Measurements from ENCODE around the gene TMSB10. TPM values are rescaled to one million over a fixed set of nuclear protein-coding genes. Genes with fewer than 3 reads are reported as not detected.
A peak's percentile ranks its signal among the peaks of the same experiment; 100 is the strongest.

The TMSB10 gene
- total and polyA plus RNA-seq, 9 donors = 1,195 to 3,326 (median 1,572) TPM

DNA sequence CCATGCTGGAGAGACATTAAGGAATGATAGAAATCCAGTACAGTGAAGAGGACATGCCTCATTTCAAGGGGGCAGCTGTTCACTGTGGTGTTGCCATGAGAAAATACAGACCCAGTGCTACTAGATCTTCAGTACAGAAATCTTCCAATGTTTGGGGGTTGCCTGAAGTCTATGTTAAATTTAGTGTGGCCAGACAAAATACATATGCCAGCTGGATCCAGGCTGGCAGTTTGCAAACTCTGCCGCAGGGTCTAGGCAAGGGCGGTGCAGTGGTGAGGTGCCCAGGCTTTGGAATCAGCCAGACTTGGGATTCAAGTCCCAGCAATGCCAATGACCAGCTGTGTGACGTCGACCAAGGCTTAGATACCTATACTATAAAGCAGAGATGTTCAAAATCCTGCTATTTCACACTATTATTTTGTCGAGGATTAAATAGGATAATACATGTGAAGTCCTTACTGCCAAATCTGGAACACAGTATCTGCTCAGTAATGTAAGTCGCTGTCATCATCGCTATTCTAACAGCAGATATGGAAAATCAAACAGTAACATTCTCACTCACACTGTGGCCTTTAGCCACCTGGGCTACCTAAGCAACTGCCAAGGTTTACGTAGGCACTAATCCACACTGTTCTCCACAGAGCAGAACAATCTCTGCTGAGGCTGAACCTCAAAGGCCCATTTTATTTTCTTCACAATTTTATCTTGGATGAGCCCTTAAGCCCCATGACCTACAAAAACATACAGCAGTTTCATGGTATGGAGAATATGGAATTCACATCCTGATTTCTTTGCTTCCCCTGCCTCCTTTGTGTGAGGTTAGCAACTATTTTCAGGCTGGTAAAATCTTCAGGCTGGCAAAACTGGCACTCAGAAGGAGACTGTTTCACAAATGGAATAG is 5.9 kb upstream of the TMSB10 start:
- DNase-seq = peak; percentile 70
- Histone ChIP-seq H3K4me1 (ENCODE audit: control insufficient read depth, insufficient read depth, low read length) (peaks cover 32% of the 10 kb centered on the region), H3K4me3 (ENCODE audit: low read length) (no peak overlapping the region), H3K27ac (ENCODE audit: low read length) (peak overlapping the region; percentile 91), H3K27me3 (ENCODE audit: control insufficient read depth, insufficient read depth, low read length) (no peaks in the 10 kb centered on the region), H3K36me3 (ENCODE audit: control insufficient read depth, insufficient read depth, low read length) (no peaks in the 10 kb centered on the region), H3K9me3 (replicated peaks; ENCODE audit: control insufficient read depth, low read depth, low read length) (no peaks in the 10 kb centered on the region)
- WGBS (ENCODE audit: insufficient coverage) = 77% methylated on average over 5 of the region's 8 CpGs

DNA sequence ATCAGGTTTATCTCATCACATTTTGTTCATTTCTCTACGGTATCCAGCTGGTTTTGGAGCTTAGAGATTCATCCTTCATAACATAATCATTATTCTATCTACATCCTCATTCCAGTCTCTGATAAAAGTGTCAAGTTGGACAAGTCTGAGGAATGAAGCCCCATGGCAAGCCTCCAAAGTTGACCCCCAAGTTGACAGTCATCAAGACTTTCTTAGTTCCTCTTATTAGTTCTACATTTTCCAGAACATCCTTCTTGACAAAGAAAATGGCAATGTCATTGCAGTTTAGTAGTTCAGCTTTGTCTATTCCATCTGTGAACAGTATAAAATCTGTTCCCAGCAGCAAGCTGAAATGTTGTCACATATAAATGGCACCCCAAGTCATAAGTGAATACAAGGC is 4.5 kb upstream of the TMSB10 start:
- WGBS (ENCODE audit: insufficient coverage) = no CpG with 5 or more reads among the region's 1 CpG
- H3K27me3 ChIP-seq (ENCODE audit: control insufficient read depth, insufficient read depth, low read length) = no peaks in the 10 kb centered on the region
- H3K4me1 ChIP-seq (ENCODE audit: control insufficient read depth, insufficient read depth, low read length) = peaks cover 25% of the 10 kb centered on the region
- H3K27ac ChIP-seq (ENCODE audit: low read length) = no peak overlapping the region
- H3K4me3 ChIP-seq (ENCODE audit: low read length) = no peak overlapping the region
- no peak for DNase-seq
- H3K36me3 ChIP-seq (ENCODE audit: control insufficient read depth, insufficient read depth, low read length) = no peaks in the 10 kb centered on the region
- H3K9me3 ChIP-seq (replicated peaks; ENCODE audit: control insufficient read depth, low read depth, low read length) = no peaks in the 10 kb centered on the region

DNA sequence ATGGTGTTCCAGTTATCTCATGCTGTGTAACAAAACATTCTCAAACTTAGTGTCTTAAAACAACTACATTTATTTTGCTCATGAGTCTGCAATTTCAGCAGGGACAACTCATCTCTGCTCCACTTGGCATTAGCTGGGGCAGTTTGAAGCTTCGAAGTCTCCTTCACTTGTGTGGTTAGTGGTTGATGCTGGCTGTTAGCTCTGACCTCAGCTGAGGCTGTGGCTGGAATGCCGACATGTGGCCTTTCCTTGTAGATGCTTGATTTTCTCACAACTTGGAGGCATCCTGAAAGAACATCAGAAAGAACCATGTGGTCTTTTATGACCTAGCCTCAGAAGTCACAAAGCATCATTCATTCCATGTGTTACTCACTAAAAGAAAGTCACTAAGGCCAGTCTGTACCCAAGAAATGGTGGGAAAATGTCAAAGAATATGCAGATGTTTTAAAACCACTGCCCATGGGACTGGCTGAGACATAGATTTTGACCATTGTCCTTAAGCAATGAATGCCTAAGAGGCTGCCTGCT is 3.8 kb upstream of the TMSB10 start:
- no peaks in the 10 kb centered on the region for H3K27me3 ChIP-seq (ENCODE audit: control insufficient read depth, insufficient read depth, low read length)
- H3K4me3 ChIP-seq (ENCODE audit: low read length) = no peak overlapping the region
- H3K36me3 ChIP-seq (ENCODE audit: control insufficient read depth, insufficient read depth, low read length) = no peaks in the 10 kb centered on the region
- no peak overlapping the region for H3K27ac ChIP-seq (ENCODE audit: low read length)
- peaks cover 25% of the 10 kb centered on the region for H3K4me1 ChIP-seq (ENCODE audit: control insufficient read depth, insufficient read depth, low read length)
- DNase-seq = no peak
- no peaks in the 10 kb centered on the region for H3K9me3 ChIP-seq (replicated peaks; ENCODE audit: control insufficient read depth, low read depth, low read length)
- 90% methylated on average over 2 of the region's 2 CpGs for WGBS (ENCODE audit: insufficient coverage)

DNA sequence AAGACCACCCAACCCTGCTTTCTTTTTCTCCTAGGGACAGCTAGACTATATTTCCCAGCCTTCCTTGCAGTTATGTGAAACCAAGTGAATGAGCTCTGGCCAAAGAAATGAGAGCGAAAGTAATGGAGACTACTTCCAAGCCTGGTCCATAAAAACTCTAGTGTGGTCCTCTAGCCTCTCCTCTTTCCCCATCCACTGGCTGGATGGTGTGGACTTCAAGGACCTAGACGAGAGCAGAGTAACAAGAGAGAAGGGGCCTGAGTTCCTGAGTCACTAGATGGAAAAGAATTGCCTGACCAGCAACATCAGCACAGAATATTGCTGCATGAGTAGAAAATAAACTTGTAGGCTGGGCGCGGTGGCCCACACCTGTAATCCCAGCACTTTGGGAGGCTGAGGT is 2.9 kb upstream of the TMSB10 start:
- DNase-seq = no peak
- H3K27me3 ChIP-seq (ENCODE audit: control insufficient read depth, insufficient read depth, low read length) = no peaks in the 10 kb centered on the region
- peaks cover 30% of the 10 kb centered on the region for H3K4me1 ChIP-seq (ENCODE audit: control insufficient read depth, insufficient read depth, low read length)
- H3K36me3 ChIP-seq (ENCODE audit: control insufficient read depth, insufficient read depth, low read length) = no peaks in the 10 kb centered on the region
- WGBS (ENCODE audit: insufficient coverage) = no CpG with 5 or more reads among the region's 4 CpGs
- H3K4me3 ChIP-seq (ENCODE audit: low read length) = no peak overlapping the region
- no peaks in the 10 kb centered on the region for H3K9me3 ChIP-seq (replicated peaks; ENCODE audit: control insufficient read depth, low read depth, low read length)
- H3K27ac ChIP-seq (ENCODE audit: low read length) = no peak overlapping the region

DNA sequence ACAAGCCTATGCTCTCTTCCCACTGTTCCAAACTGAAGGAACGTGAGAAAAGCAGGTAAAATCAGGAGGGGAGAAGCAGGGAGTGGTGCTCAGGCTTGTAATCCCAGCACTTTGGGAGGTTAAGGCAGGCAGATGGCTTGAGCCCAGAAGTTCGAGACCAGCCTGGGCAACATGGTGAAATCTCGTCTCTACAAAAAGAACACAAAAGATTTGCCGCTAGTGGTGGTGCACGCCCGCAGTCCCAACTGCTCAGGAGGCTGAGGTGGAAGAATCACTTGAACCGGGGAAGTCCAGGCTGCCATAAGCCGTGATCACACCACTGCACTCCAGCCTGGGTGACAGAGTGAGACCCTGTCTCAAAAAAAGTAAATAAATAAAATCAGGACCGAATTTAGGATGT is 1.3 kb upstream of the TMSB10 start:
- Histone ChIP-seq H3K36me3 (ENCODE audit: control insufficient read depth, insufficient read depth, low read length) (peaks cover 2% of the 10 kb centered on the region), H3K4me1 (ENCODE audit: control insufficient read depth, insufficient read depth, low read length) (peaks cover 23% of the 10 kb centered on the region), H3K9me3 (replicated peaks; ENCODE audit: control insufficient read depth, low read depth, low read length) (no peaks in the 10 kb centered on the region), H3K27me3 (ENCODE audit: control insufficient read depth, insufficient read depth, low read length) (no peaks in the 10 kb centered on the region), H3K27ac (ENCODE audit: low read length) (peak overlapping the region; percentile 81), H3K4me3 (ENCODE audit: low read length) (no peak overlapping the region)
- DNase-seq = no peak
- WGBS (ENCODE audit: insufficient coverage) = 100% methylated on average over 1 of the region's 9 CpGs

DNA sequence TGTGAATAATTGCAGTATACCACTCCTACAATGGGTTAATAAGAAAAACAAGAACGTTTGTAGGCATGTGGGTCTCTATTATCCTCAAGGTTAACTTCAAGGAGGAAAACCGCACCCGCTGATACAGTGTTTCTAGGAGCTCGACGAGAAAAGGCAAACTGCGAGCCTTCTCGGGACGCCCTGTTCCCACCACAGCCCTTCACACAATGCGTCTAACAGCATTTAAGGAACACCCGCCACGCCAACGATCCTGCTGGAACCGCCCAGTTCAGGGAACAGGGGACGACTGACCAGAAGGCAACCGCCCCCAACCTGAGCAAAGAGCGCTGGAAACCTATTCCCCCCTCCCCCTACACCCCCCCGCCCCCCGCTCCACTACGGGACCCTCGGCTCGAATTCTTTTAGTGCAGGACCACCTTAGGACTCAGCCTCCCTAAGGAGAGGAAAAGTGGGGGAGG is 710 bp upstream of the TMSB10 start:
- peak; percentile 90 for DNase-seq
- Histone ChIP-seq H3K9me3 (replicated peaks; ENCODE audit: control insufficient read depth, low read depth, low read length) (no peaks in the 10 kb centered on the region), H3K4me3 (ENCODE audit: low read length) (peak overlapping the region; percentile 85), H3K36me3 (ENCODE audit: control insufficient read depth, insufficient read depth, low read length) (peaks cover 7% of the 10 kb centered on the region), H3K27me3 (ENCODE audit: control insufficient read depth, insufficient read depth, low read length) (no peaks in the 10 kb centered on the region), H3K4me1 (ENCODE audit: control insufficient read depth, insufficient read depth, low read length) (peaks cover 17% of the 10 kb centered on the region), H3K27ac (ENCODE audit: low read length) (peak overlapping the region; percentile 81)
- 0% methylated on average over 7 of the region's 21 CpGs for WGBS (ENCODE audit: insufficient coverage)

DNA sequence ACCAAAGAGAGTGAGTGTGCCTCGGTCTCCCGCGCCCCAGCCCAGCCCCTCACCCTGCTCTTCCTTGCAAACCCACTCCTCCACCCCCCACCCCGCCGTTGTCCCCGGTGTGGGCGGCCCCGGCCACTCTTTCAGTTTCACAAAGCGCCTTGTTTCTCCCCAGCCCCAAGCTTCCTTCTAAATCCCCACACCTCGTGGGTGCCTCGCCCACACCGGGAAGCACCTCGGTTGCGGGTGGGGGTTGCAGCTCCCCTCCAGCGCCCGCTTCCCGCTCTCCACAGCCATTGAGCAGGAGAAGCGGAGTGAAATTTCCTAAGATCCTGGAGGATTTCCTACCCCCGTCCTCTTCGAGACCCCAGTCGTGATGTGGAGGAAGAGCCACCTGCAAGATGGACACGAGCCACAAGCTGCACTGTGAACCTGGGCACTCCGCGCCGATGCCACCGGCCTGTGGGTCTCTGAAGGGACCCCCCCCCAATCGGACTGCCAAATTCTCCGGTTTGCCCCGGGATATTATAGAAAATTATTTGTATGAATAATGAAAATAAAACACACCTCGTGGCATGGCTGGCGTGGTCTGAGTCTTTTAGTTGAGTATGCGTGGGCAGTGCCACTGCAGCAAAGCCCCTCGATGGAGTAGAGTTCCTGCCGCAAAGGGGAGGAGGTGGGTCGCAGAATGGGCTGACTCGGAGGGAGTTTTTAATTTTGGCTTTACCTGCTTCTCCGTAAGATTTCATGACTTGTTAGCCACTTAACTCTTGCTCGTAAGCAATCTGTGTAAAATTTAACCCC is 848 bp downstream of the TMSB10 start:
- peaks cover 7% of the 10 kb centered on the region for H3K36me3 ChIP-seq (ENCODE audit: control insufficient read depth, insufficient read depth, low read length)
- WGBS (ENCODE audit: insufficient coverage) = 0% methylated on average over 16 of the region's 38 CpGs
- H3K4me1 ChIP-seq (ENCODE audit: control insufficient read depth, insufficient read depth, low read length) = peaks cover 13% of the 10 kb centered on the region
- peak overlapping the region; percentile 85 for H3K4me3 ChIP-seq (ENCODE audit: low read length)
- DNase-seq = peak; percentile 46
- no peaks in the 10 kb centered on the region for H3K9me3 ChIP-seq (replicated peaks; ENCODE audit: control insufficient read depth, low read depth, low read length)
- H3K27me3 ChIP-seq (ENCODE audit: control insufficient read depth, insufficient read depth, low read length) = no peaks in the 10 kb centered on the region
- H3K27ac ChIP-seq (ENCODE audit: low read length) = peak overlapping the region; percentile 94

DNA sequence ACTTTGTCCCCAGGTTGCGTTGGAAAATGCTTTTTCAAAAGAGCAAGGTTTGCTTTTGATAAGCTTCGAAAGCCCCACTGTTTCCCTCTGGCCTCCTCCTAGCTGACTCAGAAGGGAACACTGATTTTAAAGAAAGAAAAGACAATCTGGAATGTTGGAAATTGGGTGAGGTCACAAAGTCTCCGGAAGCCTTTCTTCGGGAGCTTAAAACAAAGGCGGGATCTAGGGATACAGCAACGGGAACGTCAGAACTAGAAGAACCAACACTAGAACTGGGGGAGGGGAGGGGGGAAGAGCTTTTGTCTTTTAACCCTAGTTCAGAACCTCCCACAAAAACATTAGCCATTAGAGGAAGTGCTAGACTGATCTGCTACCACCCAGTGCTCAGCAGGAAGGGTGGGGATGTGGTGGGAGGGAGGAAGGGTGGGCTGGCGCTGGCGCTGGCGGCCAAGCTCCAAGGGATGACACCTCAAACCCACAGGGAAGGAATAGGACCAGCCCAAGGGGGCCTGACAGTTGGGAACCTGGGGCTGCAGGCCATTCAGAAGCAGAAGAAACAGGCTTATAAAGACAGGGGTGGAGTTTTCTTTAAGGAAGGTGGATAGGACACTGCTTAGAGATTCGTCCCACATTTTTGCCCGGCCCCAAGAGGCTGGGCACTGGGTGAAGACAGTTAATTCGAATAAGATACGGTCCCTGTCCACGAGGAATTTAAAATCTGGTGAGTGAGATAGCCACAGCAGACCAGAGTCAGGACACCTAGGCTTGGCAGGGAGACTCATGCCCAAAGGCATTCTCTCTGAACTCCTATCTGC is 1.7 kb downstream of the TMSB10 start:
- H3K27me3 ChIP-seq (ENCODE audit: control insufficient read depth, insufficient read depth, low read length) = no peaks in the 10 kb centered on the region
- H3K9me3 ChIP-seq (replicated peaks; ENCODE audit: control insufficient read depth, low read depth, low read length) = no peaks in the 10 kb centered on the region
- peaks cover 7% of the 10 kb centered on the region for H3K36me3 ChIP-seq (ENCODE audit: control insufficient read depth, insufficient read depth, low read length)
- peak overlapping the region; percentile 85 for H3K4me3 ChIP-seq (ENCODE audit: low read length)
- 16% methylated on average over 11 of the region's 15 CpGs for whole genome bisulfite sequencing (ENCODE audit: insufficient coverage)
- peak overlapping the region; percentile 94 for H3K27ac ChIP-seq (ENCODE audit: low read length)
- peaks cover 13% of the 10 kb centered on the region for H3K4me1 ChIP-seq (ENCODE audit: control insufficient read depth, insufficient read depth, low read length)
- DNase-seq = peak; percentile 91

DNA sequence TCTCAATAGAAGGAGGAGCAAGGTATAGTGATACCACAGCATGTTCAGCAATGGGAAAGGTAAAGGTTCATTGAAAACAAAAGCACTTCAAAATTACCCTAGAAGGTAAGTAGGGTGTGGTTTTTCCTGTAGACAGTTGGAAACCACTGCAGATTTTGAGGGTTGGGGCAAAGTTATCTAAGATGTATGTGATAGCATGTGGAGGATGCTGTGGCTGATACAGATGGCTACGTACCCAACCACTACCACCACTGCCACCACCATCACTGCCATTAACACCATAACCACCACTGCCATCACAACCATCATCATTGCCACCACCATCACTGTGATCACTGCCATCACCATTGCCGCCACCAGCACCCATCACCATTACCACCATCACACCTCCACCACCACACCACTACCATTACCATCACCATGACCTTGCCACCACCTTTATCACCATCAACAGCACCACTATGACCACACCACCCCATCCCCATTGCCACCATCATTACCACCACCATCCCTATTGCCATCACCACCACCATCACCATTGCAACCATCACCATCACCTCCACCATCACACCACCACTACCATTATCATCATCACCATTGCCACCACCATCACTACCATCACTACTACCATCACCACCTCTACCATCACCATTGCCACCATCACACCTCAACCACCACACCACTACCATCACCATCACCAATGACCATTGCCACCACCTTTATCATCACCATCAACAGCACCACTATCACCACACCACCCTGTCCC is 3.7 kb downstream of the TMSB10 start:
- peaks cover 7% of the 10 kb centered on the region for H3K36me3 ChIP-seq (ENCODE audit: control insufficient read depth, insufficient read depth, low read length)
- peak overlapping the region; percentile 42 for H3K27ac ChIP-seq (ENCODE audit: low read length)
- no peak for DNase-seq
- peaks cover 13% of the 10 kb centered on the region for H3K4me1 ChIP-seq (ENCODE audit: control insufficient read depth, insufficient read depth, low read length)
- no peak overlapping the region for H3K4me3 ChIP-seq (ENCODE audit: low read length)
- H3K27me3 ChIP-seq (ENCODE audit: control insufficient read depth, insufficient read depth, low read length) = no peaks in the 10 kb centered on the region
- 100% methylated on average over 2 of the region's 2 CpGs for WGBS (ENCODE audit: insufficient coverage)
- H3K9me3 ChIP-seq (replicated peaks; ENCODE audit: control insufficient read depth, low read depth, low read length) = no peaks in the 10 kb centered on the region
